Body of pancreas (tissue), 4 donors: Measurements from ENCODE around the gene SALL1. TPM values are rescaled to one million over a fixed set of nuclear protein-coding genes. Genes with fewer than 3 reads are reported as not detected.

Experiments
- ATAC-seq: fragments of 150-250 bp; one replicate; pipeline ENCODE4 v1.9.1; 2016
- DNase-seq, 4 donors: peaks; one replicate each; pipeline ENCODE4 v3.0.0-alpha.2; 2019
- H3K27ac ChIP-seq, 4 donors: fragments of 200-600 bp; sonication (generic); 1 replicate in 3 of 4; 2 replicates in 1 of 4; pipeline versions ENCODE4 v1.5.1 to v1.6.1; 2016 to 2019; ENCODE audit warnings: mild to moderate bottlenecking in 1 of 4, mixed read lengths in 1 of 4, moderate library complexity in 1 of 4
- H3K27me3 ChIP-seq, 2 donors: fragments of 200-600 bp; sonication (generic); one replicate each; pipeline ENCODE4 v1.6.0; 2016; ENCODE audit warnings: mild to moderate bottlenecking in 1 of 2
- H3K36me3 ChIP-seq, 2 donors: fragments of 200-600 bp; sonication (generic); replicated peaks in 1 of 2; 2 replicates each; pipeline ENCODE4 v1.5.1; 2016; ENCODE audit warnings: low read depth in 2 of 2; ENCODE audit not compliant: insufficient read depth in 1 of 2
- H3K4me1 ChIP-seq: fragments of 200-600 bp; sonication (generic); one replicate; pipeline ENCODE4 v1.6.0; 2016
- H3K4me3 ChIP-seq, 2 donors: fragments of 200-600 bp; sonication (generic); 1 replicate in 1 of 2; 2 replicates in 1 of 2; pipeline ENCODE4 v1.5.1; 2016 to 2019
- H3K9me3 ChIP-seq, 3 donors: fragments of 200-600 bp; sonication (generic); 1 replicate in 2 of 3; 2 replicates in 1 of 3; pipeline ENCODE4 v1.5.1; 2016
- POLR2A ChIP-seq, 3 donors: fragments of 450-650 bp; IDR thresholded peaks; one replicate each; pipeline ENCODE4 v1.6.1; 2016; ENCODE audit warnings: antibody characterized with exemption in 3 of 3, mild to moderate bottlenecking in 2 of 3
- WGBS, 2 donors: methylation state at CpG; one replicate each; pipeline ENCODE4 v1.1.5; 2017; 5-methylcytosine and 5-hydroxymethylcytosine counted together
- intact Hi-C: fragments of 100-400 bp; cut with DNase I; formaldehyde crosslinking; loops from one replicate; pipeline ENCODE4 v1.15.1; 2023
- total RNA-seq, 2 donors: library from RNA; depleted of rRNA; stranded (reverse); fragments of >200 nt; gene quantifications; one replicate each; pipeline ENCODE4 v1.1.0, GENCODE V29; 2016
- TF ChIP-seq, protein P1 (sequence below), 7 experiments: fragments of 450-650 bp in 4 of 7; fragments of 200-600 bp in 3 of 7; sonication (generic) in 3 of 7; IDR thresholded peaks; one replicate each; pipeline ENCODE4 v1.5.1; 2016 to 2019; ENCODE audit warnings: antibody characterized with exemption in 7 of 7

Gene SALL1
- total RNA-seq, 2 donors from 2014 or later, result 0.52 TPM; not detected in 1

- peaks cover 0 to 30% of the 10 kb centered on the region in 2 donors for H3K27me3 ChIP-seq
- peaks cover 20% of the 10 kb centered on the region for H3K4me1 ChIP-seq
- H3K36me3 ChIP-seq, result no peaks in the 10 kb centered on the region
- intact Hi-C loops, result loop anchor here (10.0 kb wide), 1 partner anchor 227 kb away; no protein-coding TSS in a partner anchor
- TF ChIP-seq, protein P1, sequence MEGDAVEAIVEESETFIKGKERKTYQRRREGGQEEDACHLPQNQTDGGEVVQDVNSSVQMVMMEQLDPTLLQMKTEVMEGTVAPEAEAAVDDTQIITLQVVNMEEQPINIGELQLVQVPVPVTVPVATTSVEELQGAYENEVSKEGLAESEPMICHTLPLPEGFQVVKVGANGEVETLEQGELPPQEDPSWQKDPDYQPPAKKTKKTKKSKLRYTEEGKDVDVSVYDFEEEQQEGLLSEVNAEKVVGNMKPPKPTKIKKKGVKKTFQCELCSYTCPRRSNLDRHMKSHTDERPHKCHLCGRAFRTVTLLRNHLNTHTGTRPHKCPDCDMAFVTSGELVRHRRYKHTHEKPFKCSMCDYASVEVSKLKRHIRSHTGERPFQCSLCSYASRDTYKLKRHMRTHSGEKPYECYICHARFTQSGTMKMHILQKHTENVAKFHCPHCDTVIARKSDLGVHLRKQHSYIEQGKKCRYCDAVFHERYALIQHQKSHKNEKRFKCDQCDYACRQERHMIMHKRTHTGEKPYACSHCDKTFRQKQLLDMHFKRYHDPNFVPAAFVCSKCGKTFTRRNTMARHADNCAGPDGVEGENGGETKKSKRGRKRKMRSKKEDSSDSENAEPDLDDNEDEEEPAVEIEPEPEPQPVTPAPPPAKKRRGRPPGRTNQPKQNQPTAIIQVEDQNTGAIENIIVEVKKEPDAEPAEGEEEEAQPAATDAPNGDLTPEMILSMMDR (IDR thresholded peaks at IDR 0.05), result no peak
- no peak for TF ChIP-seq POLR2A (IDR thresholded peaks at IDR 0.05)
- H3K27ac ChIP-seq, result no peak overlapping the region
- H3K9me3 ChIP-seq, result no peaks in the 10 kb centered on the region
- ATAC-seq, result no peak
- 41 to 56% methylated on average over 2 of the region's 2 CpGs for WGBS, 2 donors
- no peak for DNase-seq
- H3K4me3 ChIP-seq, result no peak overlapping the region
These were observed 6.6 kb upstream of the SALL1 start for GRCh38 chr16:51157698-51158097.

DNA sequence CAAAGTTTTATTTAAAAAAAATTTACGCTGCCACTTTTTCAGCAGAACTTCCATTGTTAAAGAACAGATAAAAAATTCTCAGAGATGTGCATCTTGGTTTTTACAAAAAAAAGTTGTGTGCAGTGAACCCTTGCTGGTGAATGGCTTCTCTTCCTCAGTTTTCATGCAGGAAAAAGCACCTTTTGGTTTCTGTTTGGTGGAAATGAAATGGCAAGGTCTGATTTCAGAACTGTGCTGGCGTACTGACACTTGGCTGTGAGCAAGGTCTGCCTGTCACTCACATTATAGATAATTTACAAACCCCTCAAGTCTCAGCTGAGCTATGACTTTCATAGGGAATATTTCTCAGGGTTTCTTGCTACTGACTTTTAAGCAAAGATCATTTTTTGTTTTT lies 5.7 kb upstream of the SALL1 start:
- Histone ChIP-seq H3K27ac (no peak overlapping the region), H3K27me3 (peaks cover 0 to 38% of the 10 kb centered on the region in 2 donors), H3K4me3 (no peak overlapping the region), H3K9me3 (no peaks in the 10 kb centered on the region), H3K4me1 (peaks cover 29% of the 10 kb centered on the region), H3K36me3 (no peaks in the 10 kb centered on the region)
- intact Hi-C loops, result loop anchor here (10.0 kb wide), 1 partner anchor 228 kb away; no protein-coding TSS in a partner anchor
- TF ChIP-seq, protein P1 (IDR thresholded peaks at IDR 0.05), result no peak
- no peak for TF ChIP-seq POLR2A (IDR thresholded peaks at IDR 0.05)
- no peak for ATAC-seq
- no peak for DNase-seq
- WGBS, 2 donors, result 40 to 45% methylated on average over 2 of the region's 2 CpGs

- Histone ChIP-seq H3K27ac (no peak overlapping the region), H3K27me3 (peaks cover 4 to 43% of the 10 kb centered on the region in 2 donors), H3K4me1 (peaks cover 34% of the 10 kb centered on the region), H3K9me3 (no peaks in the 10 kb centered on the region), H3K4me3 (no peak overlapping the region), H3K36me3 (no peaks in the 10 kb centered on the region)
- DNase-seq (no peak), ATAC-seq (no peak)
- no peak for TF ChIP-seq POLR2A (IDR thresholded peaks at IDR 0.05)
- TF ChIP-seq, protein P1 (IDR thresholded peaks at IDR 0.05), result no peak
- intact Hi-C loops, result loop anchor here (10.0 kb wide), 1 partner anchor 229 kb away; no protein-coding TSS in a partner anchor
- 7 to 14% methylated on average over 25 to 59 of the region's 59 CpGs for whole genome bisulfite sequencing, 2 donors
These were observed 5.0 kb upstream of the SALL1 start for GRCh38 chr16:51155820-51156806.

DNA sequence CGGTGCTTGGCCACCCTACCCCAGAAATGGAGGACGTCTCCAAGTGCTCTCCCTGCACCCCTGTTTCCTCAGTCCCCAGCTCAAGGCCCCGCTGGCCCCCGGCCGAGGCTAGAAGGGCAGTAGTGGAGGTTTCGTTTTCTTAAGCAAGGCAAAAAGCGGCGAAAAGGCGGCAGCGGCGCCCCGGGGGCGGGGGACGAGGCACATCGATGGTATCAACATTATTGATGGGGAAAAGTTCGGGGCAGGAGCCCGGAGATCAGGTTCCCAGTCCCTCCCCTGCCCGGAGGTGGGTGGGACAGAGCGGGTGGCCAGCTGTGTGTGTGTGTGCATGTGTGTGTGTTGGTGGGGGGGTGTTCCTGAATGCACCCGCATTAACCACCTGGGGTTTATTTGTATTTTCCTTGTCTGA lies 4.1 kb upstream of the SALL1 start:
- Histone ChIP-seq H3K4me1 (peaks cover 42% of the 10 kb centered on the region), H3K27me3 (peaks cover 4 to 50% of the 10 kb centered on the region in 2 donors), H3K9me3 (no peaks in the 10 kb centered on the region), H3K27ac (no peak overlapping the region), H3K4me3 (no peak overlapping the region), H3K36me3 (no peaks in the 10 kb centered on the region)
- DNase-seq, result no peak
- WGBS, 2 donors, result 9 to 17% methylated on average over 20 of the region's 20 CpGs
- no peak for ATAC-seq
- intact Hi-C loops, result loop anchor here (10.0 kb wide), 1 partner anchor 230 kb away; no protein-coding TSS in a partner anchor
- TF ChIP-seq POLR2A (IDR thresholded peaks at IDR 0.05), result no peak
- TF ChIP-seq, protein P1 (IDR thresholded peaks at IDR 0.05), result no peak
